MCF 10A (cell line): Measurements from ENCODE around the gene EXOC3. TPM values are rescaled to one million over a fixed set of nuclear protein-coding genes. Genes with fewer than 3 reads are reported as not detected.

Source experiments
- BruUV-seq: library from RNA; stranded (reverse); fragments of 400-500 nt; replicated peaks from 2 replicates; lab custom pipeline; 2021; lab: Mats Ljungman, UMichigan
- CTCF ChIA-PET: fragments of 300-600 bp; sonication (Branson Sonifier 250); formaldehyde crosslinking; extraction: SDS; loops from one replicate; lab custom pipeline; 2021; ENCODE audit warnings: antibody characterized with exemption, inconsistent platforms; lab: Yijun Ruan, JAX
- POLR2A ChIA-PET: fragments of 300-600, 350-650 bp; sonication (Branson Sonifier 250); formaldehyde crosslinking; extraction: SDS; loops from one replicate; lab custom pipeline; 2020; ENCODE audit warnings: antibody characterized with exemption, inconsistent platforms; lab: Yijun Ruan, JAX
- DNase-seq: peaks from one replicate; pipeline ENCODE4 v3.0.0-alpha.2; 2018; ENCODE audit not compliant: unreplicated experiment
- H3K27ac Mint-ChIP-seq: one replicate; pipeline ENCODE4 v1.8.0; 2022; ENCODE audit warnings: mild to moderate bottlenecking, low read depth, mixed read lengths; ENCODE audit not compliant: unreplicated experiment
- H3K27me3 Mint-ChIP-seq: one replicate; pipeline ENCODE4 v1.8.0; 2022; ENCODE audit warnings: mixed read lengths; ENCODE audit not compliant: insufficient read depth, unreplicated experiment
- H3K36me3 Mint-ChIP-seq: one replicate; pipeline ENCODE4 v1.8.0; 2022; ENCODE audit warnings: mild to moderate bottlenecking, moderate library complexity, mixed read lengths; ENCODE audit not compliant: insufficient read depth, unreplicated experiment
- H3K4me1 Mint-ChIP-seq: one replicate; pipeline ENCODE4 v1.8.0; 2022; ENCODE audit warnings: mixed read lengths; ENCODE audit not compliant: insufficient read depth, unreplicated experiment
- H3K4me3 Mint-ChIP-seq: one replicate; pipeline ENCODE4 v1.8.0; 2022; ENCODE audit warnings: mild to moderate bottlenecking, moderate library complexity, mixed read lengths; ENCODE audit not compliant: unreplicated experiment
- H3K9me3 Mint-ChIP-seq: one replicate; pipeline ENCODE4 v1.8.0; 2022; ENCODE audit warnings: mixed read lengths; ENCODE audit not compliant: unreplicated experiment
- CTCF ChIP-seq: fragments of 200-600 bp; IDR thresholded peaks from one replicate; pipeline ENCODE4 v1.8.0; 2022; ENCODE audit warnings: antibody characterized with exemption, mild to moderate bottlenecking; ENCODE audit not compliant: unreplicated experiment
- intact Hi-C: fragments of 100-400 bp; cut with micrococcal nuclease; formaldehyde crosslinking; loops from 2 replicates; pipeline ENCODE4 v1.14.1; 2022
- total RNA-seq: library from RNA; stranded (reverse); gene quantifications from 2 replicates; pipeline ENCODE4 v1.2.3, GENCODE V29; 2022

Gene EXOC3
- total RNA-seq, 1 experiment from 2014 or later = 44.1 TPM

- ChIA-PET POLR2A (interaction anchor here (0.6 to 2.2 kb wide), 7 partner anchors 16 to 407 kb away, joined by 3 to 7 read pairs (median 5); partner anchors contain the start of gene PDCD6), CTCF (interaction anchor here (0.6 to 11.2 kb wide), 3 partner anchors 9 to 297 kb away, joined by 3 to 94 read pairs (median 3); partner anchors contain the start of gene AHRR)
- Mint-ChIP-seq H3K9me3 (peaks cover 14% of the 10 kb centered on the region), H3K27me3 (no peaks in the 10 kb centered on the region), H3K4me3 (peak overlapping the region; percentile 20), H3K4me1 (peaks cover 12% of the 10 kb centered on the region), H3K36me3 (no peaks in the 10 kb centered on the region), H3K27ac (no peak overlapping the region)
- intact Hi-C loops = no loop called here
- peak; percentile 51 for DNase-seq
- BruUV-seq = no TSS peak
- no peak for TF ChIP-seq CTCF
Observed at GRCh38 chr5:429453-430188, 13.4 kb upstream of the EXOC3 start.

- H3K27me3 Mint-ChIP-seq = no peaks in the 10 kb centered on the region
- peaks cover 14% of the 10 kb centered on the region for H3K9me3 Mint-ChIP-seq
- TF ChIP-seq CTCF = no peak
- BruUV-seq = no TSS peak
- H3K4me3 Mint-ChIP-seq = peak overlapping the region; percentile 20
- intact Hi-C loops = no loop called here
- ChIA-PET CTCF (interaction anchor here (0.6 to 11.2 kb wide), 5 partner anchors 9 to 297 kb away, joined by 3 to 94 read pairs (median 3); partner anchors contain the start of gene AHRR), POLR2A (interaction anchor here (0.6 to 2.2 kb wide), 8 partner anchors 16 to 408 kb away, joined by 3 to 7 read pairs (median 4); partner anchors contain the start of gene PDCD6)
- peaks cover 9% of the 10 kb centered on the region for H3K4me1 Mint-ChIP-seq
- no peak for DNase-seq
- H3K36me3 Mint-ChIP-seq = no peaks in the 10 kb centered on the region
- no peak overlapping the region for H3K27ac Mint-ChIP-seq
Observed at GRCh38 chr5:430214-430925, 12.6 kb upstream of the EXOC3 start.

DNA sequence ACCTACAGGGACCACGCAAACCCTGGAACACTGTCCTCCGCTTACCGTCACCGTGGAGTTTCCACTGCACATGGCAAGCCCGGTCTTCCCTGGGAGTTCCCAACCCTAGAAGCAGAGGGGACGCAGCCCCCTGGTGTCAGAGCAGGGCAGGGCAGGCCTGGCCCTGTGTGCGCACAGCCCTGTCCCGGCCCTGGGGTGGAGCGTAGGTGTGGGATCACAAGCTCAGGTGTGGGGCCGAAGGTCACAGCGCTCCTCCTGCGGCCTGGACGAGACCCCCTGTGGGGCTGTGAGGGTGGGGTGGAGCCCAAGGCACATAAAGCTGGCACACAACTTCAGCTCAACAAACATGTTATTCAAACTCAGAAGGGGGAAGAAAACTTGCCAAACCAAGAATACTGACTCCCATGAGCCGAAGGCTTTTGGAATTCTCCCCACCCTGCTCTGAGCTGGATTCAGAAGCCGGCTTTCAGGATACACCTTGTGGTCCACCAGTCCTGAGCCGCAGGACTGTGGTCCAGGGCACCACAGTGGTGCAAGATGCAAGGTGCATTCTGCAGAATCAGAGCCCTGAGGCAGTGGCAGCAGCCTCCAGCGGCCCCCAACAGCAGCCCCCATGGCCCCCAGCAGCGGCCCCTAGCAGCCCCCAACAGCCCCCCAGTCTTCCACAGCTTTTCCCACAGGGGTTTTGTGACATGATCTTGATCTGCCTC is 11.8 kb upstream of the EXOC3 start:
- no peaks in the 10 kb centered on the region for H3K36me3 Mint-ChIP-seq
- no TSS peak for BruUV-seq
- DNase-seq = peak; percentile 61
- peaks cover 9% of the 10 kb centered on the region for H3K4me1 Mint-ChIP-seq
- CTCF ChIA-PET = interaction anchor here (0.6 to 11.2 kb wide), 6 partner anchors 13 to 113 kb away, joined by 3 to 94 read pairs (median 4); partner anchors contain the start of gene AHRR
- intact Hi-C loops = loop anchor here (1.0 kb wide), 1 partner anchor 114 kb away; no protein-coding TSS in a partner anchor
- H3K9me3 Mint-ChIP-seq = peaks cover 9% of the 10 kb centered on the region
- TF ChIP-seq CTCF = peak; percentile 71
- no peak overlapping the region for H3K4me3 Mint-ChIP-seq
- H3K27ac Mint-ChIP-seq = no peak overlapping the region
- no peaks in the 10 kb centered on the region for H3K27me3 Mint-ChIP-seq
- POLR2A ChIA-PET = interaction anchor here (0.8 to 2.2 kb wide), 4 partner anchors 12 to 160 kb away, joined by 3 to 7 read pairs (median 6); partner anchors contain the start of genes EXOC3 and PDCD6
